PC-3 (cell line): ENCODE data around the gene FASTK. TPM values are rescaled to one million over a fixed set of nuclear protein-coding genes. Genes with fewer than 3 reads are reported as not detected.

Source experiments
- ATAC-seq: fragments of 200-7000 bp; cut with Tn5 transposase; 2 replicates; pipeline ENCODE4 v1.9.1; 2020; ENCODE audit warnings: mild to moderate bottlenecking, moderate library complexity
- BruUV-seq: library from RNA; stranded (reverse); fragments of 400-500 nt; replicated peaks from 2 replicates; lab custom pipeline; 2021; lab: Mats Ljungman, UMichigan
- CTCF ChIA-PET: fragments of 300-600 bp; sonication (Branson Sonifier 250); formaldehyde crosslinking; loops from one replicate; lab custom pipeline; 2022; ENCODE audit warnings: antibody characterized with exemption; lab: Charles Lee
- POLR2A ChIA-PET: fragments of 300-600 bp; sonication (Branson Sonifier 250); formaldehyde crosslinking; loops from one replicate; lab custom pipeline; 2022; ENCODE audit warnings: antibody characterized with exemption; ENCODE audit not compliant: unreplicated experiment; lab: Charles Lee
- DNase-seq: peaks from one replicate; pipeline ENCODE4 v3.0.0-alpha.2; 2015
- H2AFZ ChIP-seq: fragments of 300-600 bp; sonication (generic); 2 replicates; pipeline ENCODE4 v1.6.0; 2016; ENCODE audit warnings: antibody characterized with exemption, low read length
- H3F3A ChIP-seq: fragments of 300-600 bp; sonication (generic); one replicate; pipeline ENCODE4 v1.6.0; 2017; ENCODE audit warnings: antibody characterized with exemption, low read length, control low read depth, mild to moderate bottlenecking; ENCODE audit not compliant: unreplicated experiment
- H3K27ac ChIP-seq: fragments of 300-600 bp; sonication (generic); 2 replicates; pipeline ENCODE4 v1.5.1; 2016; ENCODE audit warnings: mild to moderate bottlenecking, low read length
- H3K27me3 ChIP-seq: fragments of 300-600 bp; sonication (generic); 2 replicates; pipeline ENCODE4 v1.6.1; 2016; ENCODE audit warnings: low read length, mixed read lengths
- H3K36me3 ChIP-seq: fragments of 300-600 bp; sonication (generic); 2 replicates; pipeline ENCODE4 v1.6.1; 2016; ENCODE audit warnings: low read depth, mixed run types, low read length, mixed read lengths
- H3K4me1 ChIP-seq: fragments of 300-600 bp; sonication (generic); 2 replicates; pipeline ENCODE4 v1.5.1; 2016; ENCODE audit warnings: low read length; ENCODE audit not compliant: insufficient read depth
- H3K4me2 ChIP-seq: fragments of 300-600 bp; sonication (generic); 2 replicates; pipeline ENCODE4 v1.6.0; 2016; ENCODE audit warnings: low read length
- H3K4me3 ChIP-seq: fragments of 300-600 bp; sonication (generic); 2 replicates; pipeline ENCODE4 v1.5.1; 2016; ENCODE audit warnings: mild to moderate bottlenecking, low read length, mixed read lengths
- H3K79me2 ChIP-seq: fragments of 300-600 bp; sonication (generic); 2 replicates; pipeline ENCODE4 v1.6.1; 2017; ENCODE audit warnings: low read length, mixed read lengths
- H3K9ac ChIP-seq: fragments of 300-600 bp; sonication (generic); 2 replicates; pipeline ENCODE4 v1.6.0; 2016; ENCODE audit warnings: mild to moderate bottlenecking, low read length
- H3K9me2 ChIP-seq: fragments of 300-600 bp; sonication (generic); replicated peaks from 2 replicates; pipeline ENCODE4 v1.6.1; 2016; ENCODE audit warnings: mixed run types, low read length, mixed read lengths
- H3K9me3 ChIP-seq: fragments of 300-600 bp; sonication (generic); 2 replicates; pipeline ENCODE4 v1.6.1; 2016; ENCODE audit warnings: low read length, mixed read lengths
- H4K20me1 ChIP-seq: fragments of 300-600 bp; sonication (generic); 2 replicates; pipeline ENCODE4 v1.6.1; 2016; ENCODE audit warnings: low read length, mixed read lengths
- EZH2 ChIP-seq: fragments of 300-600 bp; sonication (generic); IDR thresholded peaks from one replicate; pipeline ENCODE4 v1.6.1; 2017; ENCODE audit warnings: antibody characterized with exemption, mild to moderate bottlenecking, low read length; ENCODE audit not compliant: unreplicated experiment
- EZH2phosphoT487 ChIP-seq: fragments of 300-600 bp; sonication (generic); IDR thresholded peaks from 2 replicates; pipeline ENCODE4 v1.6.1; 2018; ENCODE audit warnings: mild to moderate bottlenecking, antibody characterized with exemption, low read length, borderline replicate concordance
- intact Hi-C: fragments of 100-400 bp; cut with micrococcal nuclease; formaldehyde crosslinking; loops from 2 replicates; pipeline ENCODE4 v1.9.0; 2023
- total RNA-seq: library from RNA; depleted of rRNA; stranded (reverse); fragments of >200 nt; gene quantifications from 2 replicates; pipeline ENCODE4 v1.2.3, GENCODE V29; 2014
- TF ChIP-seq, protein P1 (sequence below): fragments of 300-600 bp; sonication (generic); conservative IDR thresholded peaks from 2 replicates; pipeline ENCODE4 v1.5.1; 2017; ENCODE audit warnings: antibody characterized with exemption, low read depth, mild to moderate bottlenecking, low read length

The FASTK gene
- total RNA-seq, 1 experiment from 2014 or later: 163 TPM

GRCh38 chr7:151114151-151115090 lies 33.8 kb upstream of the FASTK start:
- Histone ChIP-seq H3K4me3 (peak overlapping the region; percentile 52), H3K27ac (peak overlapping the region; percentile 49), H2AFZ (no peak overlapping the region; the same call in 1 of the 2 replicates), H3F3A (peaks cover 7% of the 10 kb centered on the region), H3K9ac (no peak overlapping the region), H3K4me1 (peaks cover 28% of the 10 kb centered on the region), H4K20me1 (peaks cover 23% of the 10 kb centered on the region; the same call in 1 of the 2 replicates), H3K79me2 (peaks cover 45% of the 10 kb centered on the region), H3K9me3 (no peaks in the 10 kb centered on the region), H3K9me2 (no peaks in the 10 kb centered on the region), H3K36me3 (no peaks in the 10 kb centered on the region), H3K27me3 (no peaks in the 10 kb centered on the region), H3K4me2 (peak overlapping the region; percentile 84)
- peak; percentile 12 for ATAC-seq
- BruUV-seq: no TSS peak
- ChIA-PET CTCF (interaction anchor here (0.7 kb wide), 1 partner anchor 145 kb away, joined by 3 read pairs; no protein-coding TSS in a partner anchor), POLR2A (no interaction called here)
- DNase-seq: peak; percentile 43
- TF ChIP-seq, protein P1, sequence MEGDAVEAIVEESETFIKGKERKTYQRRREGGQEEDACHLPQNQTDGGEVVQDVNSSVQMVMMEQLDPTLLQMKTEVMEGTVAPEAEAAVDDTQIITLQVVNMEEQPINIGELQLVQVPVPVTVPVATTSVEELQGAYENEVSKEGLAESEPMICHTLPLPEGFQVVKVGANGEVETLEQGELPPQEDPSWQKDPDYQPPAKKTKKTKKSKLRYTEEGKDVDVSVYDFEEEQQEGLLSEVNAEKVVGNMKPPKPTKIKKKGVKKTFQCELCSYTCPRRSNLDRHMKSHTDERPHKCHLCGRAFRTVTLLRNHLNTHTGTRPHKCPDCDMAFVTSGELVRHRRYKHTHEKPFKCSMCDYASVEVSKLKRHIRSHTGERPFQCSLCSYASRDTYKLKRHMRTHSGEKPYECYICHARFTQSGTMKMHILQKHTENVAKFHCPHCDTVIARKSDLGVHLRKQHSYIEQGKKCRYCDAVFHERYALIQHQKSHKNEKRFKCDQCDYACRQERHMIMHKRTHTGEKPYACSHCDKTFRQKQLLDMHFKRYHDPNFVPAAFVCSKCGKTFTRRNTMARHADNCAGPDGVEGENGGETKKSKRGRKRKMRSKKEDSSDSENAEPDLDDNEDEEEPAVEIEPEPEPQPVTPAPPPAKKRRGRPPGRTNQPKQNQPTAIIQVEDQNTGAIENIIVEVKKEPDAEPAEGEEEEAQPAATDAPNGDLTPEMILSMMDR: no peak
- no peak for TF ChIP-seq EZH2
- no peak for TF ChIP-seq EZH2phosphoT487
- intact Hi-C loops: loop anchor here (5.0 to 10.0 kb wide), 3 partner anchors 37 to 217 kb away; partner anchors contain the start of gene KCNH2

DNA sequence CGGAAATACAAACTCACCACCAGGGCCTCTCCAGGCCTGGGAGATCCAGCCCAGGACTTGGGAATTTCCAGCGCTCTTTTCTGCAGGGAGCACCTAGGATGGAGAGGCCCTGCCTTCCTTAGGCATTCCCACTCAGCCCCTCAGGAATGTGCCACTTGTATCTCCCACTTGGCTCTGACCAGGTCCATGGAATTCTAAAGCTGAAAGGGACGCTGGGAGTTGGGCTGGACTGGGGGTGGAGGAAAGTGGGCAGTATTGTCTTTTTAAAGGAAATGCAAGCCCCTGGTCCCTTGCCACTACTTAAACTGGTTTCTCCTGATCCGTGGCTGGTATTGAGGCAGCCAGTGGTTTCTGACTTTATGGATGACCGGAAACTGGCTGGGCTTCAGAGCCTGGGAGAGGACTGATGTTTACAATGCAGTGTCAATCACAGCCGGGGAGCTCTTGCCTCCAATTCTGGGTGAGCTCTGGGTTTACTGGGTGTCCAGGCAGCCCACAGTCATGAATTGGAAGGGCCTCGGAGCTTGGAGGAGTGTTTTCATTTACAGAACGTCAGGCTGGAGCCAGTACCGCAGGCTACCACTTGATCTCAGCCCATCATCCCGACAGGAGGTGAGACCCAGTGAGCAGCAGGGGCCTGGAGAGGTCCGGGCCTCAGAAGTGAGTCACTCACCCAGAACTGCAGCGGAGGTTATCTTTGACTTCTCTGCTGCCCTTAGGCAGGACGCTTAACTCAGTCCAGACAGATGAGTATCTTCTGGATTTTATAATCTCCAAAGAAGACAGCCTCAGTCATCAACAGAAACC lies 32.9 kb upstream of the FASTK start:
- Histone ChIP-seq H3K79me2 (peaks cover 45% of the 10 kb centered on the region), H2AFZ (no peak overlapping the region; the same call in 1 of the 2 replicates), H3K9me3 (no peaks in the 10 kb centered on the region), H3K9me2 (no peaks in the 10 kb centered on the region), H3F3A (peaks cover 7% of the 10 kb centered on the region), H3K4me1 (peaks cover 28% of the 10 kb centered on the region), H3K4me2 (peak overlapping the region; percentile 84), H4K20me1 (peaks cover 23% of the 10 kb centered on the region; the same call in 1 of the 2 replicates), H3K27ac (peak overlapping the region; percentile 49), H3K36me3 (no peaks in the 10 kb centered on the region), H3K9ac (no peak overlapping the region), H3K27me3 (no peaks in the 10 kb centered on the region), H3K4me3 (peak overlapping the region; percentile 52)
- CTCF ChIA-PET: interaction anchor here (0.6 to 0.7 kb wide), 4 partner anchors 51 to 191 kb away, joined by 3 to 5 read pairs (median 4); no protein-coding TSS in a partner anchor
- ATAC-seq (peak; percentile 50), DNase-seq (peak; percentile 88)
- TSS peak; percentile 34 for BruUV-seq
- TF ChIP-seq, protein P1: no peak
- TF ChIP-seq EZH2 (no peak), EZH2phosphoT487 (no peak)
- intact Hi-C loops: loop anchor here (1.0 to 10.0 kb wide), 4 partner anchors 24 to 216 kb away; partner anchors contain the start of gene KCNH2
- POLR2A ChIA-PET: interaction anchor here (0.6 kb wide), 2 partner anchors 51 to 346 kb away, joined by 3 to 4 read pairs; no protein-coding TSS in a partner anchor
